Nephron (organoid): ENCODE measurements around the gene CUX1.
"Not testable (repeated sequence)": the region's sequence is repeated elsewhere in the genome, so short reads cannot be mapped to it uniquely, and the experiment has no call there.

Source experiments
- H3K27ac Mint-ChIP-seq, 3 experiments: 2 replicates each; pipeline ENCODE4 v1.8.0; 2020; ENCODE audit warnings: mixed read lengths in 3 of 3, mild to moderate bottlenecking in 2 of 3, moderate library complexity in 1 of 3
- H3K27me3 Mint-ChIP-seq: 2 replicates; pipeline ENCODE4 v1.8.0; 2021; ENCODE audit warnings: low read depth, mild to moderate bottlenecking, moderate library complexity, mixed read lengths
- H3K36me3 Mint-ChIP-seq: 2 replicates; pipeline ENCODE4 v1.8.0; 2020; ENCODE audit warnings: low read depth, mixed read lengths
- H3K4me1 Mint-ChIP-seq: 2 replicates; pipeline ENCODE4 v1.8.0; 2020; ENCODE audit warnings: mixed read lengths
- H3K4me3 Mint-ChIP-seq, 3 experiments: 2 replicates each; pipeline ENCODE4 v1.8.0; 2020; ENCODE audit warnings: mild to moderate bottlenecking in 3 of 3, mixed read lengths in 3 of 3, moderate library complexity in 2 of 3
- H3K9me3 Mint-ChIP-seq: 2 replicates; pipeline ENCODE4 v1.8.0; 2020; ENCODE audit warnings: mixed read lengths
- TF ChIP-seq, protein P1 (sequence below), 3 experiments: fragments of 200-600 bp; sonication (generic); IDR thresholded peaks; one replicate each; pipeline ENCODE4 v1.5.0; 2021; ENCODE audit warnings: antibody characterized with exemption in 3 of 3; ENCODE audit not compliant: unreplicated experiment in 3 of 3

The CUX1 gene

GRCh38 chr7:102296514-102296913 lies 479.1 kb downstream of the CUX1 start:
- Mint-ChIP-seq H3K27me3 (peaks cover 10% of the 10 kb centered on the region), H3K27ac (no peak overlapping the region), H3K4me3 (no peak overlapping the region), H3K36me3 (no peaks in the 10 kb centered on the region), H3K4me1 (peaks cover 33% of the 10 kb centered on the region), H3K9me3 (no peaks in the 10 kb centered on the region)
- TF ChIP-seq, protein P1, sequence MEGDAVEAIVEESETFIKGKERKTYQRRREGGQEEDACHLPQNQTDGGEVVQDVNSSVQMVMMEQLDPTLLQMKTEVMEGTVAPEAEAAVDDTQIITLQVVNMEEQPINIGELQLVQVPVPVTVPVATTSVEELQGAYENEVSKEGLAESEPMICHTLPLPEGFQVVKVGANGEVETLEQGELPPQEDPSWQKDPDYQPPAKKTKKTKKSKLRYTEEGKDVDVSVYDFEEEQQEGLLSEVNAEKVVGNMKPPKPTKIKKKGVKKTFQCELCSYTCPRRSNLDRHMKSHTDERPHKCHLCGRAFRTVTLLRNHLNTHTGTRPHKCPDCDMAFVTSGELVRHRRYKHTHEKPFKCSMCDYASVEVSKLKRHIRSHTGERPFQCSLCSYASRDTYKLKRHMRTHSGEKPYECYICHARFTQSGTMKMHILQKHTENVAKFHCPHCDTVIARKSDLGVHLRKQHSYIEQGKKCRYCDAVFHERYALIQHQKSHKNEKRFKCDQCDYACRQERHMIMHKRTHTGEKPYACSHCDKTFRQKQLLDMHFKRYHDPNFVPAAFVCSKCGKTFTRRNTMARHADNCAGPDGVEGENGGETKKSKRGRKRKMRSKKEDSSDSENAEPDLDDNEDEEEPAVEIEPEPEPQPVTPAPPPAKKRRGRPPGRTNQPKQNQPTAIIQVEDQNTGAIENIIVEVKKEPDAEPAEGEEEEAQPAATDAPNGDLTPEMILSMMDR (IDR thresholded peaks at IDR 0.05; ENCODE audit: unreplicated experiment in 3 of 3): no peak

GRCh38 chr7:102297487-102298218 lies 480.2 kb downstream of the CUX1 start:
- Mint-ChIP-seq H3K4me1 (peaks cover 31% of the 10 kb centered on the region), H3K27me3 (peaks cover 8% of the 10 kb centered on the region), H3K9me3 (no peaks in the 10 kb centered on the region), H3K4me3 (no peak overlapping the region), H3K36me3 (no peaks in the 10 kb centered on the region), H3K27ac (peak overlapping the region in 2 of 3 experiments; percentile 8 to 25)
- TF ChIP-seq, protein P1 (IDR thresholded peaks at IDR 0.05; ENCODE audit: unreplicated experiment in 3 of 3): no peak

- Mint-ChIP-seq H3K9me3 (no peaks in the 10 kb centered on the region), H3K36me3 (no peaks in the 10 kb centered on the region), H3K4me3 (no peak overlapping the region), H3K27ac (no peak overlapping the region), H3K27me3 (peaks cover 4% of the 10 kb centered on the region), H3K4me1 (peaks cover 41% of the 10 kb centered on the region)
- TF ChIP-seq, protein P1 (IDR thresholded peaks at IDR 0.05; ENCODE audit: unreplicated experiment in 3 of 3): peak in 2 of 3 experiments; percentile 29 to 48
These were observed 483.3 kb downstream of the CUX1 start for GRCh38 chr7:102300643-102301221.

DNA sequence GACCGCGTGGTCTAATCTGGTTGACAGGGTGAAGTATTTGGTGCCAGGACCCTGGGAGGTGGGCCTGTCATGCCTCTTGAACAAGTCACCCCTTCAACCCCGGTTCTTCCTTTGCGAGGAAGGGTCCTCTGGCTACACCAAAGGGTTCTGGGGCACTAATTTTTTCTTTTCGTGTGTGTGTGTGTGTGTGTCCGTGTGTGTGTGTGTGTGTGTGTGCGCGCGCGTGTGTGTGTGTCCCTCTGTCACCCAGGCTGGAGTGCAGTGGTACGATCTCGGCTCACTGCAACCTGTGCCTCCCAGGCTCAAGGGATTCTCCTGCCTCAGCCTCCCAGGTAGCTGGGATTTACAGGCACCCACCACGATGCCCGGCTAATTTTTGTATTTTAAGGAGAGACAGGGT lies 483.9 kb downstream of the CUX1 start:
- not testable (repeated sequence) for H3K36me3 Mint-ChIP-seq, H3K4me3 Mint-ChIP-seq, H3K9me3 Mint-ChIP-seq, H3K27me3 Mint-ChIP-seq
- peaks cover 34% of the 10 kb centered on the region for H3K4me1 Mint-ChIP-seq
- H3K27ac Mint-ChIP-seq: peak overlapping the region in 2 of 3 experiments; percentile 54 to 55

DNA sequence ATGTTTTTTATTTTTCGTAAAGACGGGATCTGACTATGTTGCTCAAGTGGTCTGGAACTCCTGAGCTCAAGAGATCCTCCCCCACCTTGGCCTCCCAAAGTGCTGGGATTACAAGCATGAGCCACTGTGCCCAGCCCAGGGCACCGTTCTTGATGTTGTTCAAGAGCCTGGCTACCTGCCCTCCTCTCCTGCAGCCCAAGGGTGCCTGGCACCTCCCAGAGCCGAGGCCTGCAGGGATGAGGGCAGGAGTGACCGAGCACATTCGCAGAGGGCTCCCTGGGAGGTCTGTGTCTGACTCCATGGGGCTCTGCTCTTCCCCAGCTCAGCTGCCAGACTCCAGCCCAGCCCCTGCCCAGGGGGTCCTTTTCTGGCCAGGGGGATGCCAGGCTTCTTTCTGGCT lies 484.6 kb downstream of the CUX1 start:
- peak overlapping the region in 2 of 3 experiments; percentile 54 to 55 for H3K27ac Mint-ChIP-seq
- TF ChIP-seq, protein P1 (IDR thresholded peaks at IDR 0.05; ENCODE audit: unreplicated experiment in 3 of 3): no peak
- H3K36me3 Mint-ChIP-seq: no peaks in the 10 kb centered on the region
- peaks cover 4% of the 10 kb centered on the region for H3K27me3 Mint-ChIP-seq
- no peak overlapping the region for H3K4me3 Mint-ChIP-seq
- peaks cover 32% of the 10 kb centered on the region for H3K4me1 Mint-ChIP-seq
- no peaks in the 10 kb centered on the region for H3K9me3 Mint-ChIP-seq

DNA sequence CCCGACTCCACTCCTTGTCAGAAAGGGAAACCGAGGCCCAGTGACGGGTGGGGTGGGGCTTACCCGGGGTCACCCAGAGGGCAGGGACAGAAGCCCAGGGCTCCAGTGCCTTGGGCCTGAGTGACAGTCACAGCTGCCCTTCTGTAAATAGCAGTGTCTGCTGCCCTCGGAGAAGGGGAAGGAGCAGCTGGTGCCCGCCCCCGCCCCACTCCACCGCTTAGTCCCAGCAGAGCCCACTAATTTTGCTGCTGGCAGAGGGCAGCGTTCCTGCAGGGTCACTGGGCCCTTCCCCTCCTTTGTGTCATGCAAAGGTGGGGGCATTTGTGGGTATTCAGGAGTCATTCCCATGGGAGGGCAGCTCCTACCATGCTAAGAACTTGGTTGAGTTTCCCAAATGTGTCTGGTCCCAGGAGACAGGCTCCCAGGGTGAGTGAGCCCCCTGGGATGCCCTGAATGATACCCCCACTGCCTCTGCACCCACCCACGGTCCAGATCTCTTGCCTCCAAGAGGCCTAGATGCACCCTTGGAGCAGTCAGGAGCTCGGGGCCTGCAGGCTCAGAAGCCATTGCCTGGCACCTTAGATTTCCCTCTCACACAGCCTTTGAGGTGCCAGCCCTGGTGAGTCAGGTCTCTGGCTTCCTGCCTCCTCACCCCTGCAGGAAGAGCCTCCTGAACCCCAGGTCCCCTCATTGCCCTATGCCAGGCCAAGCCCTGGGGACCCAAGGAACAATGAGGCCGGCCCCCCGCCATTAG lies 486.4 kb downstream of the CUX1 start:
- TF ChIP-seq, protein P1 (IDR thresholded peaks at IDR 0.05; ENCODE audit: unreplicated experiment in 3 of 3): no peak
- peak overlapping the region; percentile 62 to 75 (median 74) for H3K27ac Mint-ChIP-seq
- no peaks in the 10 kb centered on the region for H3K27me3 Mint-ChIP-seq
- peaks cover 22% of the 10 kb centered on the region for H3K4me1 Mint-ChIP-seq
- peaks cover 4% of the 10 kb centered on the region for H3K36me3 Mint-ChIP-seq
- no peaks in the 10 kb centered on the region for H3K9me3 Mint-ChIP-seq
- no peak overlapping the region for H3K4me3 Mint-ChIP-seq
